Stomach (tissue), 4 donors: Measurements from ENCODE around the gene ANKHD1.

Experiments used
- EP300 ChIP-seq: sonication (generic); formaldehyde crosslinking; IDR thresholded peaks from one replicate; pipeline ENCODE4 v1.6.1; 2017; ENCODE audit warnings: antibody characterized with exemption
- POLR2A ChIP-seq, 4 donors: fragments of 450-650 bp; IDR thresholded peaks; one replicate each; pipeline ENCODE4 v1.6.1; 2016; ENCODE audit warnings: antibody characterized with exemption in 4 of 4, control low read depth in 2 of 4, mild to moderate bottlenecking in 1 of 4, moderate library complexity in 1 of 4
- POLR2AphosphoS5 ChIP-seq, 3 donors: sonication (generic); formaldehyde crosslinking; IDR thresholded peaks; one replicate each; pipeline ENCODE4 v1.6.1; 2016; ENCODE audit warnings: antibody characterized with exemption in 3 of 3
- TF ChIP-seq, protein P1 (sequence below), 7 experiments: fragments of 450-650 bp in 4 of 7; fragments of 200-600 bp in 3 of 7; sonication (generic) in 3 of 7; IDR thresholded peaks; one replicate each; pipeline ENCODE4 v1.5.1; 2016 to 2019; ENCODE audit warnings: antibody characterized with exemption in 7 of 7, control low read depth in 2 of 7, mild to moderate bottlenecking in 1 of 7

DNA sequence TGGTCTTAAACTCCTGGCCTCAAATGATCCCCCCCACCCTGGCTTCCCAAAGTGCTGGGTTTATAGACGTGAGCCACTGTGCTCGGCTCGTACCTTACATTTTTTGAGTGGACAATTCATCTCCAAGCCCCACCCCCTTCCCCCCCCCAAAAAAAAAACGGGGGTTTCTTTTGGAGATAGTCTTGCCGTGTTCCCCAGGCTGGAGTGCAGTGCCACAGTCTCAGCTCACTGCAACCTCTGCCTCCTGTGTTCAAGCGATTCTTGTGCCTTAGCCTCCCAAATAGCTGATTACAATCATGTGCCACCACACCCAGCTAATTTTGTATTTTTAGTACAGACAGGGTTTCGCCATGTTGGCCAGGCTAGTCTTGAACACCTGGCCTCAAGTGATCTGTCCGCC is 31.3 kb downstream of the ANKHD1 start:
- TF ChIP-seq POLR2A (IDR thresholded peaks at IDR 0.05) (no peak), POLR2AphosphoS5 (IDR thresholded peaks at IDR 0.05) (no peak), EP300 (no peak)
- TF ChIP-seq, protein P1, sequence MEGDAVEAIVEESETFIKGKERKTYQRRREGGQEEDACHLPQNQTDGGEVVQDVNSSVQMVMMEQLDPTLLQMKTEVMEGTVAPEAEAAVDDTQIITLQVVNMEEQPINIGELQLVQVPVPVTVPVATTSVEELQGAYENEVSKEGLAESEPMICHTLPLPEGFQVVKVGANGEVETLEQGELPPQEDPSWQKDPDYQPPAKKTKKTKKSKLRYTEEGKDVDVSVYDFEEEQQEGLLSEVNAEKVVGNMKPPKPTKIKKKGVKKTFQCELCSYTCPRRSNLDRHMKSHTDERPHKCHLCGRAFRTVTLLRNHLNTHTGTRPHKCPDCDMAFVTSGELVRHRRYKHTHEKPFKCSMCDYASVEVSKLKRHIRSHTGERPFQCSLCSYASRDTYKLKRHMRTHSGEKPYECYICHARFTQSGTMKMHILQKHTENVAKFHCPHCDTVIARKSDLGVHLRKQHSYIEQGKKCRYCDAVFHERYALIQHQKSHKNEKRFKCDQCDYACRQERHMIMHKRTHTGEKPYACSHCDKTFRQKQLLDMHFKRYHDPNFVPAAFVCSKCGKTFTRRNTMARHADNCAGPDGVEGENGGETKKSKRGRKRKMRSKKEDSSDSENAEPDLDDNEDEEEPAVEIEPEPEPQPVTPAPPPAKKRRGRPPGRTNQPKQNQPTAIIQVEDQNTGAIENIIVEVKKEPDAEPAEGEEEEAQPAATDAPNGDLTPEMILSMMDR (IDR thresholded peaks at IDR 0.05), result no peak
